SH-SY5Y (cell line): Measurements from ENCODE around the gene ATP13A2.

Experiments
- GATA2 ChIP-seq: IDR thresholded peaks from 2 replicates; pipeline ENCODE4 v1.6.1; 2011; ENCODE audit warnings: mild to moderate bottlenecking, low read depth, low read length
- GATA3 ChIP-seq: IDR thresholded peaks from 2 replicates; pipeline ENCODE4 v1.6.1; 2011; ENCODE audit warnings: low read depth, mild to moderate bottlenecking, low read length, moderate library complexity

DNA sequence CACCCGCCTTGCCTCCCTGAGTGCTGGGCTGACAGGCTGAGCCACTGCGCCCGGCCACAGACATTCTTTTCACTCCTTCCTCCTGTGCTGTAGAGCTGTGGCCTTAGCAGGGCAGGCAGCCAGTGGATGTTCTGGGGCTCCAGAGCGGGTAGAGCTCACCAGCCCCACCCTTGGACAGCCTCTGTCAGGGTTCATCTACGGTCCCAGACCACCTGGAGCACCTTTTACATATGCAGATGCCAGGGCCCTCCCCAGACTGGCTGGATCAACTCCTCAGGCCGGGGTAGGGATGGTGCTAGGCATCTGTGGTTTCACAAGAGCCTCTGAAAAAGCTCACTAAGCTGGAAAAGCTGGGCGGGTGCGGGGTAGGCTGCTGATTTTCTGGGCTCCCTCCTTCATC is 4.6 kb downstream of the ATP13A2 start:
- TF ChIP-seq GATA3 (no peak), GATA2 (no peak)
